HUES48 (cell line): Measurements from ENCODE around the gene RNF19B.

Experiments used
- H3K27ac ChIP-seq: one replicate; pipeline ENCODE4 v1.7.0; 2013; ENCODE audit warnings: low read depth, low read length, inconsistent platforms
- H3K27me3 ChIP-seq: 2 replicates; pipeline ENCODE4 v1.6.1; 2013; ENCODE audit warnings: mild to moderate bottlenecking, low read length; ENCODE audit not compliant: control insufficient read depth, insufficient read depth
- H3K36me3 ChIP-seq: 2 replicates; pipeline ENCODE4 v1.6.1; 2013; ENCODE audit warnings: low read length; ENCODE audit not compliant: control insufficient read depth, insufficient read depth
- H3K4me1 ChIP-seq: 2 replicates; pipeline ENCODE4 v1.6.1; 2013; ENCODE audit warnings: mild to moderate bottlenecking, low read length; ENCODE audit not compliant: control insufficient read depth, insufficient read depth
- H3K4me3 ChIP-seq: 2 replicates; pipeline ENCODE4 v1.5.1; 2013; ENCODE audit warnings: mild to moderate bottlenecking, low read depth, low read length
- H3K9ac ChIP-seq: 2 replicates; pipeline ENCODE4 v1.6.1; 2013; ENCODE audit warnings: mild to moderate bottlenecking, low read depth, low read length, moderate library complexity
- H3K9me3 ChIP-seq: 2 replicates; pipeline ENCODE4 v1.6.1; 2013; ENCODE audit warnings: low read length; ENCODE audit not compliant: control insufficient read depth, insufficient read depth

The RNF19B gene, protein sequence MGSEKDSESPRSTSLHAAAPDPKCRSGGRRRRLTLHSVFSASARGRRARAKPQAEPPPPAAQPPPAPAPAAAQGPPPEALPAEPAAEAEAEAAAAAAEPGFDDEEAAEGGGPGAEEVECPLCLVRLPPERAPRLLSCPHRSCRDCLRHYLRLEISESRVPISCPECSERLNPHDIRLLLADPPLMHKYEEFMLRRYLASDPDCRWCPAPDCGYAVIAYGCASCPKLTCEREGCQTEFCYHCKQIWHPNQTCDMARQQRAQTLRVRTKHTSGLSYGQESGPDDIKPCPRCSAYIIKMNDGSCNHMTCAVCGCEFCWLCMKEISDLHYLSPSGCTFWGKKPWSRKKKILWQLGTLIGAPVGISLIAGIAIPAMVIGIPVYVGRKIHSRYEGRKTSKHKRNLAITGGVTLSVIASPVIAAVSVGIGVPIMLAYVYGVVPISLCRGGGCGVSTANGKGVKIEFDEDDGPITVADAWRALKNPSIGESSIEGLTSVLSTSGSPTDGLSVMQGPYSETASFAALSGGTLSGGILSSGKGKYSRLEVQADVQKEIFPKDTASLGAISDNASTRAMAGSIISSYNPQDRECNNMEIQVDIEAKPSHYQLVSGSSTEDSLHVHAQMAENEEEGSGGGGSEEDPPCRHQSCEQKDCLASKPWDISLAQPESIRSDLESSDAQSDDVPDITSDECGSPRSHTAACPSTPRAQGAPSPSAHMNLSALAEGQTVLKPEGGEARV

DNA sequence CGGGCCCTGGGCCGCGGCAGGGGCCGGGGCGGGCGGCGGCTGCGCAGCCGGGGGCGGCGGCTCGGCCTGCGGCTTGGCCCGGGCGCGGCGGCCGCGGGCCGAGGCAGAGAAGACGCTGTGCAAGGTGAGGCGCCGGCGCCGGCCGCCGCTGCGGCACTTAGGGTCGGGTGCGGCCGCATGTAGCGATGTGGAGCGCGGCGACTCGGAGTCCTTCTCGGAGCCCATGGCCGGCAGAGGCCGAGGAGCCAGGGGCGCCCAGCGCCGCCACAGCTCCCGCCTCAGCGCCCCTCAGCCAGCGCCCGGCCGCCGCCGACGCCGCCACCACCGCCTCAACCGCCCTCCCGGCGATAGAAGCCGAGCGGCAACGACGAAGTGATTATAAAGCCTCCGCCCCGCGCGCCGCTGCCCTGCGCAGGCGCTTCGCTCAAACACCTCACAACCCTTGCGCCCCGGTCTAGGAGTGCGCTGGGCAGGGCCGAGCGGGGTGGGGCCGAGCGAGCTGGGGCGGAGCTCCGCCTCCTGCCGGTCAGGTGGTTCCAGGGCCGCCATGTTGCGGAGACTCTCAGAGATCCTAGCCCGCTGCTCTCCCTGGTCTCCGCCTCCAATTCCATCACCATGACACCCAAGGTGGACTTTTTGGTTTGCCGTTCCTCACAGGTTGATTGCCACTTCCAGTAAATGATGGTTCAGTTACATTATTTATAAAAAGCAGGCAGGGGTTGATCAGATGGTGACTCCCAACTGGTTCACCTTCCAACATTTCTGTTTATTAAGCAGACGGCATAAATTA is at the start of gene RNF19B:
Gene RNF19B, minus strand, starts transcription at position 349 of the 790 bp plus-strand sequence. Its CDS starts 124 bp downstream, at position 225.
- no peaks in the 10 kb centered on the region for H3K9me3 ChIP-seq
- peaks cover 20% of the 10 kb centered on the region for H3K4me1 ChIP-seq
- H3K27me3 ChIP-seq: peaks cover 23% of the 10 kb centered on the region; the same call in 1 of the 2 replicates

DNA sequence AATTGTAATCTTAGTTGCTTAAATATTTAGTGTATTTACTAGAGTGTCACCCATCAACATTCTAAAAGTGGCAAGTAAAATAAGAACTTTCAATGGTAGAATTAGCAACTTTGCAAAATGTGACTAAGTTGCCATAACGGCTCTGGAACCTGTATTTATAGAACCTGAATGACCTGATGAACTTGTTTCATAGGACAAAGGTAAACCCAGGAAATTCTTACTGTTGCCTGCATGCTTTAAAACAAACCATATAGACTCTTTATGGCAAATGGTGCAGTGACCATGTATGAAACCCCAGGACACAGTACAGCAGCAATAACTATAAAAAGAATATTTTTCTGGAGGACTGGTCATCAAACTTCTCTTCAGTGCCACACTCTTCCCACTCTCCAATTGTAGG is 49.2 kb upstream of the RNF19B start:
- H3K9me3 ChIP-seq: no peaks in the 10 kb centered on the region
- no peak overlapping the region for H3K9ac ChIP-seq
- no peaks in the 10 kb centered on the region for H3K27me3 ChIP-seq
- H3K27ac ChIP-seq: no peak overlapping the region
- H3K36me3 ChIP-seq: peaks cover 76% of the 10 kb centered on the region
- no peaks in the 10 kb centered on the region for H3K4me1 ChIP-seq
- H3K4me3 ChIP-seq: no peak overlapping the region

More for the DNA sequence above, at the start of gene RNF19B:
- Histone ChIP-seq H3K4me3 (peak within 1 kb of the TSS; percentile 77), H3K36me3 (no peaks in the 10 kb centered on the region), H3K9ac (peak within 1 kb of the TSS; percentile 63), H3K27ac (peak within 1 kb of the TSS; percentile 87)

DNA sequence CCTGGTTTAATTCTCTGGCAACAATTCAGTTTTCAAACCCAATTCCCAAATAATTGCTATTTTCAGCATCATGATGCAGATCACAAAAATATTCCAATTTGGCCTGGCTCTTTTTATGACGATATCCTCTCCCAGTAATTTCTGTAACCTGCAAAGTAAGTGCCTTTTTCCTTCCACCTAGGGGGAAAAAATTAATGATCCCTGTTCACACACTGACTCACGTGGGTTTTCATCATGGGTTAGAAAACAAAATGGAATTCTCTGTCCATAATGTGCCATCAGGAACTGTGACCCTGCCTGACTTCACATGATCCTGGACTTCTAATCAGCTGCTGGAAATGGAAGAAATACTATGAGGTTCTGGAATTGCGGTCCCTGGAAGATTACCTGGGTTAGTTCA is 47.6 kb upstream of the RNF19B start:
- Histone ChIP-seq H3K9me3 (no peaks in the 10 kb centered on the region), H3K4me1 (no peaks in the 10 kb centered on the region), H3K36me3 (peaks cover 76% of the 10 kb centered on the region), H3K9ac (no peak overlapping the region), H3K27ac (no peak overlapping the region), H3K4me3 (no peak overlapping the region), H3K27me3 (no peaks in the 10 kb centered on the region)

DNA sequence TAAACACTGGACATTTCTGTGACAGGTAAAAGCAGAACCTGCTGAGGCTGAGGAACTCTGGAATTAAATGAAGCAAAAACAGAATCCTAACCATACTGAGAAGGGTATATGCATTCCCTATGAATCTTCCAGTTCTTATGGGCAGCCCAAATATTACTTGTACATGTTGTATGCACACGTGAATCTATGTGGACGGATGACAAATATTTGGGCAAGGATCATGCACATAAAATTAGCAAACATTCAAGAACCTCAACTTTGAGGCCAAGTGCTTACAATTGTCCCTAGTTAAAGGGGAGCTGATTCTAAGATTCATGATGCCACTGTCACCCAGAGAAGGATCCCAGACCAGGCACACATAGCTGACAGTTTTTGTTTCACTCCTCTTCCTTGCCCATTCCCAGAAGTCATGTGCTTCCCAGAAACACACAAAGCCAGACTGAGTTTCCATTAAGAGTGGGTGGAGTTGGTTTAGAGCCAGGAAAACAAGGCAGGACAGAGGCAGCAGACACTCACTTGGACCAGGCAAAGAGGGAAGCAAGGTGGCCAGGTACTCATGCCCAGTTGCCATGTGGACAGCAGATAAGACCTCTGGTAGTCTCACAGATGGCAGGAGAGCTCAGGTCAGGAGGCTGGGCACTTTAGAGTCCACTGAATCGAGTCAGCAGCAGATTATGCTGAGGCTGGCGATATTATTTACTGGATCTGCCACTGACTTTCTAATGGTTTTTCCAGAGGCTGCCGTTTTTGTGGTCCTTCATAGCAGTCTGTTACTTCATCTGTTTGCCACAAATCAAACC is 46.5 kb upstream of the RNF19B start:
- Histone ChIP-seq H3K4me1 (0 out of 2 replicates have a peak, but pooled peaks cover 2% of the 10 kb centered on the region), H3K27me3 (no peaks in the 10 kb centered on the region), H3K9ac (no peak overlapping the region), H3K9me3 (no peaks in the 10 kb centered on the region), H3K36me3 (peaks cover 76% of the 10 kb centered on the region), H3K27ac (no peak overlapping the region), H3K4me3 (no peak overlapping the region)

DNA sequence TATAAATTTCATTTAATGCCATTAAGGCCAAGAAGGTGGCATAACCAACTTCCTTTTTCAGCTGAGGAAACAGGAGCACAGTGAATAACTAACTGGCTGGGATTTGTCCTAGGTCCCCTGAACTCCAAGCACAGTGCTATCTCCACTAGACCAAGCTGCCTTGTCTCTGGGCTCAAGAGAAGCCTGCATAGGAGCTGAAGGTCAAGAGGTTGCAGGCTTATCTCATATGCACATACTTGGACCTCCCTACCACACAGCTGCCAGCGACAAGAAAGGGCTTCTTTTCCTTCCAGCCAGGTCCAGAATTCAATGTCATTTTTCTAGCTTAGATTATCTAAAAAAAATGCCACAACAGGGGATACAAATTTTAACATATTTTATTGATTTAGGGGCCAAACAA is 45.0 kb upstream of the RNF19B start:
- Histone ChIP-seq H3K36me3 (peaks cover 73% of the 10 kb centered on the region), H3K27me3 (no peaks in the 10 kb centered on the region), H3K9me3 (no peaks in the 10 kb centered on the region), H3K27ac (peak overlapping the region; percentile 3), H3K4me3 (no peak overlapping the region), H3K4me1 (0 out of 2 replicates have a peak, but pooled peaks cover 2% of the 10 kb centered on the region), H3K9ac (no peak overlapping the region)

DNA sequence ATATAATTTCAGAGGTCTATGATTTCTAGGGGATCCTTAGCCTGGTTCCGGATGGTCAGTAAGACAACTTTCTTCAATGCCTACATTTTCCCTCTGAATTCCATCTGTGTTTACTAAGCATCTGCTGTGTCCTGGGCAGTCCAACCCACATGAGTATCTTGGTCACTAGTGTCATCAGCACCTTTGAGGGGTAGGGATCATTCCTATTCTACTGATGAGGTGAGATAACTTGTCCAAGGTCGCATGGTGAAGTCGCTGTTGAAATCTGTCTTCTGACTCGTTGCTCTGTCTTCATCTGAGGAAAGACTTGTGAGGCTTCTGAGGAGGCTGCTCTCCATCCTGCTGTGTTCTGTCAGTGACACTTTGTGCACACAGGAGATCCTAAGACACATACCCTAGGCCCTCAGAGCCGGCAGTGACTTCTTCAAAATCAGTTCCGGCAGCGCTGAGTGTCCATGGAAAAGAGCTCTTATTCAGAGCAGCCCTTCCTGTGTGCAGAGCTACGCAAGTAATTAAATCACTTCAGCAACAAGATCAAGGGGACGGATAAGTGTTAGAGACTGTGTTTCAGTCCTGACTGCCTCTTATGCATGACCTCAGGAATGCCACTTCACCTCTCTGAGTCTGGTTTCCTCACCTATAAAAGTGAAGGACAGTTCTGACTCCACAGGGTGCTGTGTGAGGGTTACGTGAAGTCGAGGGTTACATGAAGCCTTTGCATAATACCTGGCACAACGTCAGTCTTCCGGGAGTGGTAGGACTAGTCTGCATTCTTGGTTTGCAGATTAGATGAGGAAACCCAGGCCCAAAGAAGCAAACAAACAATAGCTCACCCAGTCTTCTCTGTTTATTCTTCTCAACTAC is 43.7 kb upstream of the RNF19B start:
- Histone ChIP-seq H3K9ac (no peak overlapping the region), H3K9me3 (no peaks in the 10 kb centered on the region), H3K4me3 (no peak overlapping the region), H3K4me1 (0 out of 2 replicates have a peak, but pooled peaks cover 2% of the 10 kb centered on the region), H3K27ac (peak overlapping the region; percentile 31), H3K36me3 (peaks cover 60% of the 10 kb centered on the region), H3K27me3 (no peaks in the 10 kb centered on the region)

DNA sequence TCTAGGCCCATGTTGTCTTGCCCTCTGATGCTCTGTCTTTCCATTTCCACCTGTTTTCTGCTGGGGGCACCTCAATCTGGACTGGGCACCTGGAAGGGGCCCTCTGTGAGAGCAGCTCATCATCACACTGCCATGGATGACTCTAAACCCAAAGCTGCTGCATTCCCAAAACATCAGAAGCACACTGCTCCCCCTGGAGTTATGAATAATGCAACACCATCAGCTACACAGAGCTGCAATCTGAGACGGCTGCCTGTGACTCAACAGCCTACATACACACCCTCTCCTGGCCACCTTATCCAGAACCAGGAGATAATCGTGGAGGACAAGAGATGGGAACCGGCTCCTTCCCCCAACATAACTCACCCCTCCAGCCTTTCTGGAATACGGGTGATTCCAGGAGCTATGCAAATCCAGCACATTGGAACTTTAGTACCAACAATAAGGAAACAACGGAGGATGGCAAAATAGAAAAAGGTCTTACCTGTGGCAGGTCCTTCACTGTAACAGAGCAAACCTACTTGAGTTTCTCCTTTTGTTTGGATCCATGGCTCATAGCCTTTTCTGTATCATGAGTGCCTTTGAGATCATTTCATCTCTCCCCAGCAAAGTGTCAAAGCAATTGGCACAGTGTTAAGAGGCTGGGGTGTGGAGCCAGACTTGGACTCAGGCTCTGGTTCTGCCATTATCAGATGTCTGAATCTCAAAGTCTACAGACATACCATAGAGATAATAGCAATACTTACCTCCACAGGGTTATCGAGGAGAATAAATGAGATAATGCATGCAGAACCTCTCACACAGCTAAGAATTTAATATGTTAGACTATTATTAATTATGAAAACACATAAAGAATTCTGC is 42.8 kb upstream of the RNF19B start:
- Histone ChIP-seq H3K27me3 (no peaks in the 10 kb centered on the region), H3K9ac (no peak overlapping the region), H3K9me3 (no peaks in the 10 kb centered on the region), H3K4me1 (0 out of 2 replicates have a peak, but pooled peaks cover 2% of the 10 kb centered on the region), H3K4me3 (no peak overlapping the region), H3K27ac (peak overlapping the region; percentile 2), H3K36me3 (peaks cover 52% of the 10 kb centered on the region)

DNA sequence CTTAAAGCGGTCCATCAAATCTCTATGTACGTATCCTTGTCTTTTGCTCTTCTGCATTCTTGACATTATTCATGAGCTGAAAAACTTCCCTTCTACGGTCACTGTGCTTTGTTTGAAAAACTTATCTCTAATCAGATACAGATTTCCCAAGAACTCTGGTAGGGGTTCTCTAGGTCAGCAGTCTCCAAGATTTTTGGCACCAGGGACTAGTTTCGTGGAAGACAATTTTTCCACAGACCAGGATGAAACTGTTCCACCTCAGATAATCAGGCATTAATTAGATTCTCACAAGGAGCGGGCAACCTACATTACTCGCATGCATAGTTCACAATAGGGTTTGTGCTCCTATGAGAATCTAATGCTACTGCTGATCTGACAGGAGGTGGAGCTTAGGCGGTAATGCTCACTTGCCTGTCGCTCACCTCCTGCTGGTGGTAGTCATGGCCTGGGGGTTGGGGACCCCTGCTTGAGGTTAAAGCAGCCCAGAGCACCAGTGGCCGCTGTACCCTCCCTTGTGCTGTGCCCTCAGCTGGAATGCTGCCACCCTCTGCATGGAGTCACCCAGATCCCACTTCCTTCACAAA is 41.3 kb upstream of the RNF19B start:
- 0 out of 2 replicates have a peak, but pooled peaks cover 2% of the 10 kb centered on the region for H3K4me1 ChIP-seq
- no peak overlapping the region for H3K27ac ChIP-seq
- H3K9me3 ChIP-seq: no peaks in the 10 kb centered on the region
- peaks cover 37% of the 10 kb centered on the region for H3K36me3 ChIP-seq
- no peak overlapping the region for H3K9ac ChIP-seq
- H3K27me3 ChIP-seq: no peaks in the 10 kb centered on the region
- H3K4me3 ChIP-seq: no peak overlapping the region
